T-helper 1 cell treated with Interleukin-12 subunit alpha and Interleukin-12 subunit beta and Interleukin-4 antibody, amounts not matched to agents 30 ng/mL and 1 ng/mL, for 36 hours (primary cell): Measurements from ENCODE around the gene VSTM1. TPM values are rescaled to one million over a fixed set of nuclear protein-coding genes. Genes with fewer than 3 reads are reported as not detected.

Source experiments
- intact Hi-C: fragments of 100-400 bp; cut with micrococcal nuclease; formaldehyde crosslinking; loops from one replicate; pipeline ENCODE4 v1.15.1; 2024
- total RNA-seq: library from RNA; stranded (reverse); gene quantifications from 2 replicates; pipeline ENCODE4 v1.2.3, GENCODE V29; 2022

VSTM1 gene
- total RNA-seq, 1 donor from 2014 or later = not detected

DNA sequence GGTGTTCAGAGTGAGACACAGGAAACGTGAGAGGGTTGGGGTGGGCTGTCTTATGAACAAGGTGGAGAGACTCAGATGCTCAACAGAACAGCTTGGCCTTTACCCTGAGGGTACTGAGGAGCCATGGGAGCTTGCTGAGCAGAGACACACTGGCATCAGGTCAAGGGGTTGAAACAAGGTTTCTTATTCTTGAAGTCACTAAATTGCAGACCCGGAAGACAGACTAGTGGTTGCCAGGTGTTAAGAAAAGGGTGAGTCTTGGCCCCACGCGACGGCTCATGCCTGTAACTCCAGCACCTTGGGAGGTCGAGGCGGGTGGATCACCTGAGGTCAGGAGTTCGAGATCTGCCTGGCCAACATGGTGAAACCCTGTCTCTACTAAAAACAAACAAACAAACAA, 49.8 kb downstream of the VSTM1 start:
- intact Hi-C loops = no loop called here

DNA sequence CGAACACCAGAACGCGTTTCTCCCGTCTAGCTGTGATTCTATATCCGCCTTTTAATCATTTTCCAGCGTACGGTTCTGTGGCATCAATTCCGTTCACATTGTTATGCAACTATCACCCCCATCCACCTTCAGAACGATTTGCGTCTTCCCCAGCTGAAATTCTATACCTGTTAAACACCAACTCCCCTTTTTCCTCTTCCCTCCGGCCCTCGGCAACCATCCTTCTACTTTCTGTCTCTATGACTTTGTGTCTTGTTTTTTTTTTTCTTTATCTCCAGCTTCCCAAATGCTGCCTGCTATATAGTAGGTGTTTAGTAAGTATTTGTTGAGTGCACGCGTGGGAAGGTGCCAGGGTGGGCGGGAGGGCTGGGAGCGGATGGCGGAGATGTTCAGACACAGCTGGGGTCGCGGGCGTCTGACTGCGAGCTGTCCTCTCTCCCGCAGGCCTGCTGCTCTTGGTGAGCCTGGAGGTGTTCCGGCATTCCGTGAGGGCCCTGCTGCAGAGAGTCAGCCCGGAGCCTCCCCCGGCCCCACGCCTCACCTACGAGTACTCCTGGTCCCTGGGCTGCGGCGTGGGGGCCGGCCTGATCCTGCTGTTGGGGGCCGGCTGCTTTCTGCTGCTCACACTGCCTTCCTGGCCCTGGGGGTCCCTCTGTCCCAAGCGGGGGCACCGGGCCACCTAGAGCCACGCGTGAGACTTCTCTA, 52.0 kb downstream of the VSTM1 start:
- intact Hi-C loops = no loop called here

DNA sequence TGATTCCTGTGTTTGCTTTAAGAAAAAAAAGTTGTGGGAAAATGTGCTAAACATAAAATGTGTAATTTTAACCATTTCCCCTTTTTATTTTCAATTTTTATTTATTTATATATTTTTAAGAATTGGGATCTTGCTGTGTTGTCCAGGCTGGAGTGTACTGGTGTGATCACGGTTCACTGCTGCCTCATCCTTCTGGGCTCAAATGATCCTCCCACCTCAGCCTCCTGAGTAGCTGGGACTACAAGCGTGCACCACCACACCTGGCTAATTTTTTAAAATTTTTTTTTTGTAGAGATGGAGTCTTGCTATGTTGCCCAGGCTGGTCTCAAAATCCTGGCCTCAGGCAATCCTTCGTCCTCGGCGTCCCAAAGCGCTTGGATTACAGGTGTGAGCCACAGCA, 53.2 kb downstream of the VSTM1 start:
- intact Hi-C loops = no loop called here

DNA sequence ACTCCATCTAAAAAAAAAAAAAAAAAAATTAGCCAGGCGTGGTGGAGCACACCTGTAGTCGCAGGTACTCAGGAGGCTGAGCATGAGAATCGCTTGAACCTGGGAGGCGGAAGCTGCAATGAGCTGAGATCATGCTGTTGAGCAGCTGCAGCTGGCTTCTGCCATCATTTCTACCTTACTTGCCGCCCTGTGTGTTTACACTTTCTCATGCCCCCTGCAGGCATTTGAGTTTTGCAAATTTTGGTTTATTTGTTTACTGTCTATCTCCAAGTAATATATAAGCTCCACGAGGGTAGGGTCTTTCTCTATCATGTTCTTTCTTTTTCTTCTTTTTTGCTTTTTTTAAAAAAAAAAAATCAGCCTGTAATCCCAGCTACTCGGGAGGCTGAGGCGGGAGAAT, 54.3 kb downstream of the VSTM1 start:
- intact Hi-C loops = no loop called here

DNA sequence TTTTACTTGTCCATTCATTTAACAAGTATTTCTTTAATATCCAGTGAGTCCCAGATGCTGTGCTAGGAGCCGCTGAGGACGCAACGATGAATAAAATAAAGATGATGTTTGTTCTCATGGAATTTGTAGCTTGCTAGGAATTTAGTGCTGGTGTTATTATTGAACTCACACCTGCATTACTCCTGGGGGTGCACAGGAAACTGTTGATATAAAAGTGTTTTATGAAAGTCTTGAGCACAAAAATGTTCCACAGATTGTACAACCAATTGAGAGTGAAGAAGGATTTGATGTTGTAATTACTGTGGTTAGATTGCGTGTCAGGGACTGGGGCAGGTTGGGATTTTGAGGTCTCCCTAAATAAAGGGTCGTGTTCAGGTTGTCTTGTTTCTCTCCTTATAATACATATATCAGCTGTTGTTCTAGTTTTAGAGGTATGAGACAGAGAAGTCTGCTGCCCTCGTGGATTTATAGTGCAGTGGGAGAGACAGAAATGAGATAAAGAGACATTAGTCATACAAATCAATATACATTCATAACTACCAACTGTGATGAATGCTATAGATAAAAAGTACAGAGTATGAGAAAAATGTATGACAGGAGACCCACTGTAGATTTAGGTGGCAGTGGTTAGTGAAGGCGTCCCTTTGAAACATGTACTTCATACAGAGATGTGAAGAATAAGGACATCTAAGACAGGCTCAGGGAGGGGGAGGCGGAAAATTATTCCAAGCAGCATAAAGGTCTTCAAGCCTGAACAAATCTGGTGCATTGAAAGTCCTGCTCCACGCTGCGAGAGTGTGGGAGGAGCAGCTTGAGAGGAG, 61.0 kb downstream of the VSTM1 start:
- intact Hi-C loops = no loop called here

DNA sequence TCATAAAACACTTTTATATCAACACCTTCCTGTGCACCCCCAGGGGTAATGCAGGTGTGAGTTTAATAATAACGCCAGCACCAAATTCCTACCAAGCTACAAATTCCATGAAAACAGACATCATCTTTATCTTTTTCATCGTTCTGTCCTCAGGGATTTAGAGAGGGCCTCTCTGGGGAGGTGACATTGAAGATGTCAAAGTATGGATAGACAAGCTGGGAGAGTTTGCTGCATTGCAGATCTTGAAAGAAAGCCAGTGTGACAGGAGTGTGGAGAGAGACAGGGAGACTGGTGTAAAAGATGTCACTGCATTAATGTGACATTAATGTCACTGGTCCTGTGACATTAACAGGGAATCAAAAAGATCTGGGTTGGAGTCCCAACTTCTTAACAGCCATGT, 62.2 kb downstream of the VSTM1 start:
- intact Hi-C loops = no loop called here

DNA sequence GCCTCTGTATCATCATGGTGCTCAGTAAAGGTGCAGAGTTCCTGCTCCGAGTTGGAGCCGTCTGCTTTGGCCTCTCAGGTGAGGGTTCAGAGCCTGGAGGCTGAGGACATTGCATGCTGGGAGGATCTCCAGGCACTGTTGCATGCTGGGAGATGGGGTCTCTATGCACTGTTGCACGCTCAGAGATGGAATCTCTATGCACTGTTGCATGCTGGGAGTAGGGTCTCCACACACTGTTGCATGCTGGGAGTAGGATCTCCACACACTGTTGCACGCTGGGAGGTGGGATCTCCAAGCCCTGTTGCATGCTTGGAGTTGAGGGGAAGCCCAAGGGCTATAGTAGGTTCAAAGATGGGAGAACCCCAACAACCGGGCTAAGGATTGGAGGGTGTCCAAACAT, 64.0 kb downstream of the VSTM1 start:
- intact Hi-C loops = no loop called here

DNA sequence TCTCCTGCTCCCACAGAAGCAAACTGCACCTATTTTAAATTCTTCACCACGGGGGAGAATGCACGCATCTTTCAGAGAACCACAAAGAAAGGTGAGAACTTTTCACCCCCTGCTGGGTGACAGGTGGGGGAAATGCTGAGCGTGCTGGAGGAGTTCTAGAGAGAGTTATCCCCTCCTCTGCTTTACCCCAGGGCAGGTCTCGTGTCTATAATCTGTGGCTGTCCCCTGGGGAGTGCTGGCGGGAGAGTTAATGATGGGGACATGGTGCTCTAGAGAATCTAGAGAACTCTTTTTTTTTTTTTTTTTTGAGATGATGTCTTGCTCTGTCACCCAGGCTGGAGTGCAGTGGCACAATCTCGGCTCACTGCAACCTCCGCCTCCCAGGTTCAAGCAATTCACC, 65.5 kb downstream of the VSTM1 start:
- intact Hi-C loops = no loop called here

DNA sequence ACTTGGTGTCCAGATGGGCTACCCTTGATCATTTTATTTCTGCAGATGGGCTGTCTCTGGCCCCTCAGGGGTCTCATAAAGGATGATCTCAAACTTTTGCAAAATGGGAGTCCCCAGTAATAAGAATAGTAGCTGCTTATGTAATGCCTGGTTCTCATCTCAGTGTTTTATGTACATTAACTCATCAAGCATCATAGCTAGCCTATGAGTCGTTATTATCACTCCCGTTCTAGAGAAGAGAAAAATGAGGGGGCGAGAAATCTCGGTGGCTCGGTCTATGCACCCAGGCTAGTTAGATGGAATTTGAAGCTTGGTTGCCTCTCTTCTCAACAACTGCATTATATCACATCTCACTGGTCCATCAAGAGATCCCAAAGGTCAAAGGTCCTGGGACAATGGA, 68.9 kb downstream of the VSTM1 start:
- intact Hi-C loops = no loop called here

DNA sequence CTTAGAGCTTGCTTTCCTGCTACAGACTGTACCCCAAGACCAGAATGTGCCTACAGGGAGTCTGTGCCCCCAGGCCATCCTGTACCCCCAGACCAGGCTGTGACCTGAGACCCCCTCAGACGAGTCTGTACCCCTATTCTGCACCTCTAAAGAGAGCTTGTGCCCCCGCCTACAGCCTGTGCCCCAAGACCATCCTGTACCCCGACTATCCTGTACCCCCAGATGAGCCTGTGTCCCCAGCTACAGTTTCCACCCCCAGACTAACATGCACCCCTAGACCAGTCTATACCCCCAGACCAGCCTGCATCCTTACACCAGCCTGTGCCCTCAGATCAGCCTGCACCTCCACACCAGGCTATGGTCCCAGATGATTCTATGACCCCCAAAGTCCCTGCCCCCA, 70.2 kb downstream of the VSTM1 start:
- intact Hi-C loops = no loop called here

DNA sequence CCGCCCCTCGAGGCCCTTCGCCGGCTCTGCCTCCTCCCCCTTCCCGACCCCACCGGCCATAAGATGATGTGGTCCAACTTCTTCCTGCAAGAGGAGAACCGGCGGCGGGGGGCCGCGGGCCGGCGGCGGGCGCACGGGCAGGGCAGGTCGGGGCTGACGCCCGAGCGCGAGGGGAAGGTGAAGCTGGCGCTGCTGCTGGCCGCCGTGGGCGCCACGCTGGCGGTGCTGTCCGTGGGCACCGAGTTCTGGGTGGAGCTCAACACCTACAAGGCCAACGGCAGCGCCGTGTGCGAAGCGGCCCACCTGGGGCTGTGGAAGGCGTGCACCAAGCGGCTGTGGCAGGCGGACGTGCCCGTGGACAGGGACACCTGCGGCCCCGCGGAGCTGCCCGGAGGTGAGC, 70.9 kb downstream of the VSTM1 start:
- intact Hi-C loops = no loop called here

DNA sequence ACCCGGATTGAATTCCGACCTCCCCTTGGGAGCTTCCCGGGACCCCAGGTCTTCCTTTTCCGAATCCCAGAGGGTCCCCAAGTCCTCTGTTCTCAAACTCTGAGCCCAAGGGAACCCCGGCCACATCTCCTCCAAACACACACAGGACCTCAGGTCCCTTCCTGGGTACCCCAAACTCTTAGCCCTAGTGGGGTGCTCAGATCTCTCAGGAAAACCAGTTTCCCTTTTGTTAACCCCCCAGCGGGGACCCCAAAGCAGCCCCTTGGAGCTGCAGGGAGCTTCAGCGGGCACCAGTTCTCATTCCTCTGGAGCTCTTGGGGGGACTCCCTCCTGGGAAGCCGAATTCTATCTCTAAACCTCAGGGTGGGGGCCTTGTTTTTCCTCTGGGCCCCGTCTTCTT, 71.5 kb downstream of the VSTM1 start:
- intact Hi-C loops = no loop called here

DNA sequence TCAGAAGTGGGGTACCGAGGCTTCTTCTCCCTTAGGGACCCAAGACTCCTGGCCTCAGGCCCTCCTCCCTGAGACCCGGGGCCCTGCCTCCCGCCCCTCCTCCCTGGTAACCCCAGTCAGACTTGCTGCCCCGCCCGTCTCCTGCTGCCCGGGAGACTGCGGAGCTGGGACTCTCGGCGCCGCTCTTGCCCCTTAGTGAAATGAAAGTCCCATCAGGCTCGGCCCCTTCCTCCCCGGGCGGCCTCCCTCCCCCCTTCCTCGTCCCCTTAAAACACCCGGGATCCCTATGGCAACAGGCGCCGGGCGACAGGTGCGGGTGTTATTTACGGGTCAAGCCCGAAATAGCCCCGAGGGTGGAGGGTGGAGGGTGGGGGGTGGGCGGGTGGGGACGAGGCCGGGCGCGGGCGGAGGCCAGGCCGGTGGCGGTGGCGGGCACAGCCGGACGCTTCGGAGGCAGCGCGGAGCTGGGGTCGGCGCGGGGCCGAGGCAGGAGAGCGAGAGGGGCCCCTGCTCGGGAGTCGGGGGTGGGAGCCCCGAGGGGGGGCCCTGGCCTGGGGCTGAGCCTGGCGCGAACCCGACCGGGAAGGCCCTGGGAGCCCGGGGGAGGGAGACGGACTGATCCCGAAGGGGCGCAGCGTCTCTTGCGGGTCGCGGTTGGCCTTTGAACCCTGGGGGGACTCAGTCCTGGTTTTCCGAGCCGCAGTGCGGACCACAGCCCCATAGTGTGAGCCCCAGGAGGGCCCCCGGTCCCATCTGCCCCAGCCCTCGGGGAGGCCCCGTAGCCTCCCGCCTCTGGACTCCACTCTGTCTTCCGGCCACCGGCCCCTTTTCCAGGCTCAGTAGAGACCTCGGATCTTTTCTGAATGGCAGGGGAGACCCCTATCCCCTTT, 72.2 kb downstream of the VSTM1 start, which contains the start of gene CACNG6:
Gene CACNG6 (plus strand): TSS at position 414 of the 890 bp plus-strand sequence. CDS start 1,241 bp downstream, outside the sequence.
- intact Hi-C loops = no loop called here

Other genes starting within 250 kb of the VSTM1 start
- not detected in 2 replicates for gene NLRP12, start 239.6 kb downstream of the VSTM1 start, total RNA-seq
- 100 and 101 TPM in 2 replicates for gene MYADM, start 196.0 kb downstream of the VSTM1 start, total RNA-seq
- gene PRKCG, start 181.7 kb downstream of the VSTM1 start, total RNA-seq = 0.32 TPM in 1 of 2 replicates, not detected in the other
- not detected in 2 replicates for gene CACNG7, start 154.6 kb downstream of the VSTM1 start, total RNA-seq
- gene CACNG8, start 101.0 kb downstream of the VSTM1 start, total RNA-seq = not detected in 2 replicates
- not detected in 2 replicates for gene CACNG6, start 72.3 kb downstream of the VSTM1 start, total RNA-seq
- gene TARM1, start 17.5 kb upstream of the VSTM1 start, total RNA-seq = not detected in 2 replicates
- gene OSCAR, start 36.9 kb upstream of the VSTM1 start, total RNA-seq = 0.22 TPM in 1 of 2 replicates, not detected in the other
- 108 and 124 TPM in 2 replicates for gene NDUFA3, start 39.0 kb upstream of the VSTM1 start, total RNA-seq
- 39.3 and 48.5 TPM in 2 replicates for gene TFPT, start 51.8 kb upstream of the VSTM1 start, total RNA-seq
- gene PRPF31, start 51.9 kb upstream of the VSTM1 start, total RNA-seq = 71.4 and 76.7 TPM in 2 replicates
- gene CNOT3, start 73.9 kb upstream of the VSTM1 start, total RNA-seq = 64.3 and 64.8 TPM in 2 replicates
- gene LENG1, start 95.8 kb upstream of the VSTM1 start, total RNA-seq = 7.1 and 8.9 TPM in 2 replicates
- gene TMC4, start 109.3 kb upstream of the VSTM1 start, total RNA-seq = 4.6 and 4.9 TPM in 2 replicates
- 54.2 and 60.6 TPM in 2 replicates for gene MBOAT7, start 125.7 kb upstream of the VSTM1 start, total RNA-seq
- 9.7 and 10.6 TPM in 2 replicates for gene TSEN34, start 127.4 kb upstream of the VSTM1 start, total RNA-seq
- 1,118 and 1,120 TPM in 2 replicates for gene RPS9, start 137.0 kb upstream of the VSTM1 start, total RNA-seq
- 3.9 and 5.0 TPM in 2 replicates for gene LILRB3, start 159.1 kb upstream of the VSTM1 start, total RNA-seq
- gene LILRA6, start 178.9 kb upstream of the VSTM1 start, total RNA-seq = 0.63 and 1.1 TPM in 2 replicates
- gene LILRB5, start 193.4 kb upstream of the VSTM1 start, total RNA-seq = not detected in 2 replicates
- gene LILRB2, start 217.2 kb upstream of the VSTM1 start, total RNA-seq = not detected in 2 replicates
- not detected in 2 replicates for gene LILRA5, start 249.3 kb upstream of the VSTM1 start, total RNA-seq